Measurements from ENCODE around the gene MSN.

The MSN gene

DNA sequence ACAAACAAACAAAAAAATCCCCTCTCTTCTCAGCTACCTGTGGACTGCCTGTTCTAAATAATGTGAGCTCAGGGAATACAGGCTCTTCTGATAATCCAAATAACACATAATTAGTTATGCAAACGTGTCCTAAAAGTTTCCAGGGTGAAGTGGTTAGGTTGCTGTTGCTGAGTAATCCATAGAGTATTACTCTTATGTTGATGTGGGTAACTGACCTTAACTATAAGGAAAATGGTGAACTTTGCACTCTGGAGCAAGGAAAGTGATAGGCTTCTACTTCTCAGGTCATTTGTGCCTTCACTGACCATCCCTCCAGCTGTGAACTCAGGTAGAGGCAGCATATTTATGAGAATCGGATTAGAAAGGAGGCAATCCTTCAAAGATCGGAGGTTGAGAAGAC lies 19.9 kb downstream of the MSN start:
- in situ Hi-C loops (cut with MboI; ENCODE audit: low sequenced_read_pairs): no loop called here
- Histone ChIP-seq H3K27me3 (ENCODE audit: low read depth) (no peaks in the 10 kb centered on the region), H3K4me3 (no peak overlapping the region), H3K9me3 (no peaks in the 10 kb centered on the region), H3K36me3 (replicated peaks) (peaks cover 5% of the 10 kb centered on the region), H3K4me1 (no peaks in the 10 kb centered on the region)
- no peak for DNase-seq (ENCODE audit: low spot score in 2 of 2)

DNA sequence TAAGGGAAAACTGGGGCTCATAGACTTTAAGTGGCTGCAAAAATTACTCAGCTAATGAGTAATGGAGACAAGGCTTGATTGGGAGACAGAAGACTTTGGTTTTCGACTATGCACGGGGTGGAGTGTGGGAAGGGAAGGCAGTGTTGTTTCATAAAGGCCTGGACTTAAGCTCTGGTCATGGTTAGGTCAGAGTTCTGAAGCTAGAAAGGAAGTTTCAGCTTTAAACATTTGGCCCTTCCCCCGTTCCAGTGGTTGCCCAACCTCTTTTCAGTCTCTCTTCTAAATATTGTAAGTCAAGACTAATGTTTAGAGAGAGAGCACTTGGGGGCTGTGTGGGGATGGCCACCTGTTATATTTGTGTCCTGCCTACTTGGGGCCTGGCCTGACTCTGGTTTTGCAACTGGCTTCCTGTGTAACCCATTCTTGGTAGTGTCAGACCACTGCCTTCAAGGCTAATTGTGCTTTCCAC lies 21.0 kb downstream of the MSN start:
- Histone ChIP-seq H3K36me3 (replicated peaks) (no peaks in the 10 kb centered on the region; the same call in 1 of the 2 replicates), H3K9me3 (no peaks in the 10 kb centered on the region), H3K4me1 (no peaks in the 10 kb centered on the region), H3K4me3 (no peak overlapping the region), H3K27me3 (ENCODE audit: low read depth) (no peaks in the 10 kb centered on the region)
- in situ Hi-C loops (cut with MboI; ENCODE audit: low sequenced_read_pairs): no loop called here
- no peak for DNase-seq (ENCODE audit: low spot score in 2 of 2)

DNA sequence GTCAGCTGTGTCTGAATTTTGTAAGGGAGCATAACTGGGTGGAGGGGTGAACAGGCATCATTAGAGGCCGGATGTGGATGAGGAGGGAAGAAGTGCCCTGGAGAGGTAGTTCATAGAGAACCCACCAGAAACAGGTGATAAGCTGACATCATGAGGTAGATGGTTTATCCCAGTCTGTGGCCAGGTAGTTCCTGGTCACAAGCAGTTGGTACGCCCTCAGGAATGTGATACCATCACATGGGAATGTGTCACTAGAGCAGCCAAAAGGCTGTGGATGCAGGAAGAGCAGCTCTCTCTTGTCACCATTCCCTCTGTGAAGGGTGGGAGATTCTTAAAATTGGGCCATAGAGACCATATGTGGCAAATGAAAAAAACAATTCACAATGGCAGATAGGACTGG lies 21.9 kb downstream of the MSN start:
- DNase-seq (ENCODE audit: low spot score in 2 of 2): no peak
- no peaks in the 10 kb centered on the region for H3K4me1 ChIP-seq
- H3K36me3 ChIP-seq (replicated peaks): no peaks in the 10 kb centered on the region; the same call in 1 of the 2 replicates
- H3K9me3 ChIP-seq: no peaks in the 10 kb centered on the region
- H3K27me3 ChIP-seq (ENCODE audit: low read depth): no peaks in the 10 kb centered on the region
- in situ Hi-C loops (cut with MboI; ENCODE audit: low sequenced_read_pairs): no loop called here
- H3K4me3 ChIP-seq: no peak overlapping the region

DNA sequence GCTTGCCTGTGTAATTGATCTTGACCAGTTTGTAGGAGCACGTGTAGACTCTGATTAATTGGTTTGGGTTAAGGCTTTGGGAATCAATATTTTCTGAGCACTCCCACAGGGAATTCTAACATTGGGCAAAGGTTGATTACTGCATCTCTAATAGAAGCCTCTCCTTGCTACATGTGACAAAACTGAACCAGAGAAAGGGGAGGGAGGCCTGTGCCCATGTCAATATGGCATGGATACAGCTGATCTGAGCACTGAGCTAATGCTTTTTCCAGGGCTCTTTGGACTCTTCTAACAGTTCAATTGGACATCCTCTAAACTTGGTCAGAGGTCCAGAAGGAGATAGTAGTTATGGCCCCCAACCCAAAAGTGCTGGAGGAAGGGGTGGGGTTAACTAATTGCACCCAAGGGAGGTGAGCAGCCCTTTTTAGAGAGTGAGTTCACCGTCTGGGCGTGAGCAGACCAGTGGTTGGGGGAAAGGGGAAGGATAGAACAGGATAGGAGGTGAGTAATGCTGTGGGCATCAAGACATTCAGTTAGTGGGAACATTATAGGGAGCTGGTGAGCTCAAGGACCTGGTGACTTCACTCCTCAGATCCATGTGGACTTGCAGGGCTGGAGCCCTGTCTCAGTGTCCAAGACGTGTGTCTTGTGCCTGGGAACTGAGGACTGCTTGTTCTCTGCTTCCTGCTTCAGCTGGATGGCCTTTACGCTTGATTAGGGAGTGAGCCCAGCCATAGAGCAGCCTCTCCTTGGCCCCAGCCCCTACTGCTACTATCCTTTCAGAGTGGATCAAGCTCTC lies 22.8 kb downstream of the MSN start:
- no peak for DNase-seq (ENCODE audit: low spot score in 2 of 2)
- no peak overlapping the region for H3K4me3 ChIP-seq
- H3K9me3 ChIP-seq: no peaks in the 10 kb centered on the region
- no peaks in the 10 kb centered on the region for H3K27me3 ChIP-seq (ENCODE audit: low read depth)
- in situ Hi-C loops (cut with MboI; ENCODE audit: low sequenced_read_pairs): no loop called here
- no peaks in the 10 kb centered on the region for H3K4me1 ChIP-seq
- H3K36me3 ChIP-seq (replicated peaks): no peaks in the 10 kb centered on the region; the same call in 1 of the 2 replicates

DNA sequence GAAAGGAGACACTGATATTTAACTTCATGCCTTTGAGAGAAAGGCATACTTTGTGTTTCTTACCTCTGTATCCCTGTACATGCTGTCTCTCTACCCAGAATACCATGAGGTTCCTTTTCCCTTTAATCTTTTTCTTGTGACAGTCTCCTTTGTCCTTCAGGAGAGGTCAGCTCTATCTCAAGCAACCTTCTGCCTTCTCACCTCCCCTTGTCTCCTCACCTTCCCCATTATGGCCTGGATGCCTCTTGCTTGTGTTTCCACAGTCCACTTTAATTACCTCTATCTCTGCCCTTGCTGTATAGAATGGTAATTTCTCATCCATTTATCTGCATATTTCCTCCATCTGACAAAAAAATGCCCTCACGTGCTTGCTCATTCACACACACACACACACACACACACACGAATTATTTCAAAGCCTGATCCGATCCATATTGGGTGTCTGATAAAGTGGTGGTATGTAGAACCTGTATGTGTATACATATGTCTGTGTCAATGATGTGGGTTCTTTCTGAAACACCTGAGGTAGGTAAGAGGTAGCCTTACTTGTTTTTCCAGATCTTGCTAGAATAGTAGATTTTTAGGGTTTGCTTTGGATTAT lies 28.5 kb downstream of the MSN start:
- H3K4me3 ChIP-seq: no peak overlapping the region
- H3K4me1 ChIP-seq: no peaks in the 10 kb centered on the region
- peaks cover 7% of the 10 kb centered on the region for H3K36me3 ChIP-seq (replicated peaks)
- no peaks in the 10 kb centered on the region for H3K9me3 ChIP-seq
- DNase-seq (ENCODE audit: low spot score in 2 of 2): no peak
- no peaks in the 10 kb centered on the region for H3K27me3 ChIP-seq (ENCODE audit: low read depth)
- in situ Hi-C loops (cut with MboI; ENCODE audit: low sequenced_read_pairs): no loop called here

DNA sequence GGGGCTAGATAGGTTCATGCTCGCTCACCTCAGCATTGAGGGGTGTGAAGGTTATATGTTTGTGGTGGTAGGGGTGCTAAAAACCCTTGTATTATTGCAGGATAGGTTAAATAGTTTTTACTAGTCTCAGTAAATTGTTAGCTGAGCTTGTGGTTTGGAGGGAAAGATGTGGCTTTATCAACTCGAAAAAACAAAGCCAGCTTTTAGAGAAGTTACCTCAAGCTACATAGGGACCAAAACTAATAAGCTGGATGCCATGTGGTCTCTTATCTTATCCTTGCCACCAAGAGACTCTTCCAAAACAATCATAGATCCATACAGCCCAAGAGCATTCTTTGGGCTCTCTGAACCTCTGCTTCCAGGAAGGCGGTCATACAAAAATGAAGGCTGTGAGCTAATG lies 29.2 kb downstream of the MSN start:
- peaks cover 9% of the 10 kb centered on the region for H3K36me3 ChIP-seq (replicated peaks)

DNA sequence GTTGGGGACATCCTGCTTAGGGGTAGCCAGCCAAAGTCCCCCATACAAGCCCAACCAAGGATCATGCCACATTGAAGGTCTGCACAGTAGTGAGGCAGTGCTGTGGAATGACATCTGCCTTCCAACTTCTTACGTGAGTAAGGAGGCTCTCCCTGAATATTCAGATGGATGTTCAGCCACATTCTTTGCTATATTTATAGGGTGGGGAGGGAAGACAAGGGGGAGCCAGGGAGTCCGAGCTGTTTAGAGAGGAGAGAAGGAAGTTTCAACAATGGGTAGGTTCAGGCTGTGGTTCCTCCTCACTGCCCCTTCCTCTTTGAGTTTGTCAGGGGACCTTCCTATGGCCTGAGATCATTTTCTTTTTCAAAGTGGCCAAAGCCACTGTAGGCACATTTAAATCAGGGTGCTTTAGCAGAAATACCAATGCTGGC lies 29.8 kb downstream of the MSN start:
- Histone ChIP-seq H3K36me3 (replicated peaks) (peaks cover 9% of the 10 kb centered on the region), H3K9me3 (no peaks in the 10 kb centered on the region), H3K27me3 (ENCODE audit: low read depth) (no peaks in the 10 kb centered on the region), H3K4me3 (no peak overlapping the region), H3K4me1 (no peaks in the 10 kb centered on the region)
- in situ Hi-C loops (cut with MboI; ENCODE audit: low sequenced_read_pairs): no loop called here
- no peak for DNase-seq (ENCODE audit: low spot score in 2 of 2)

More for the DNA sequence above, 29.2 kb downstream of the MSN start:
- Histone ChIP-seq H3K4me1 (no peaks in the 10 kb centered on the region), H3K4me3 (no peak overlapping the region), H3K9me3 (no peaks in the 10 kb centered on the region), H3K27me3 (ENCODE audit: low read depth) (no peaks in the 10 kb centered on the region)
- in situ Hi-C loops (cut with MboI; ENCODE audit: low sequenced_read_pairs): no loop called here
- DNase-seq (ENCODE audit: low spot score in 2 of 2): no peak

DNA sequence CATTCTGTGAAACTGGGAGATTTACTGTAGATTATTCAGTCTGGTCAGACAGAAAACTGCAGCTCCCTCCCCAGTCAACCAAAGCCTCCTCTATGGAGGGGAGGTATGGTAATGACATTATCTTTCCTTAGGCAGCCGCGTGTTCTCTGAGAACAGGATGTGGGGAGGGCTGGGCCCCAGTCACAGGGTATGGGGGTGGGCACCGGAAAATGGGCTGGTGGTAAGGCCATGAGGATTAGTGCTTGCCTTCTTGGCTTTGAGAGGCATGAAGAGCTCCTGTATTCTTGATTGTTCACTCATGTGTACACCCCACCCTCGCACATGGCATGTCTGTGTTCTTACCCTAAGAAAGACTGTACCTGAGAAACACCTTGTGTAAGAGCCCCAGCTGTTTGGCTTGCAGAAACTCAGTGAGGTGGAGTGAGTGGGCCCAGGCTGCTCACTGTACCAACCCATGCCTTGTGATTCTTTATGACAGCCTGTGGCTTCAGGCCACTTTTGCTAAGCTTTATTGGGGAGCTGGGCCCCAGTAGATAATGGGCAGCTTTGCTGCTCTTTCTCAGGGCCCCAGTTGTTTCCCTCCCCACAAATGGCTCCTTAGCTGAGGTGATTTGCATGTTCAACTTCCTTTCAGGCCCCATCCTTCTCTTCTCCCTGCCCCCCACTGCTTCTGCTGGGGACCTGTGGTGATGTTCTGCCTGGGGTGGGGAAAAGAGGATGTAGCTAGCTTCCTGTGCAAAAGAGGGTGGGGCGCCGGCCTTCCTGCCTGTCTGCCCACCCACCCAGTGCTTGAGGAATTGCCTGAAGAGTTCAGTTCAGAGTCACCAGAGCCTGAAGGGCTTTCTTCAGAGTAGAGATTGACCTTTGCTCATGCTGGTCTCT lies 30.7 kb downstream of the MSN start:
- Histone ChIP-seq H3K27me3 (ENCODE audit: low read depth) (no peaks in the 10 kb centered on the region), H3K4me3 (no peak overlapping the region), H3K36me3 (replicated peaks) (peaks cover 9% of the 10 kb centered on the region), H3K9me3 (no peaks in the 10 kb centered on the region), H3K4me1 (no peaks in the 10 kb centered on the region)
- DNase-seq (ENCODE audit: low spot score in 2 of 2): no peak
- in situ Hi-C loops (cut with MboI; ENCODE audit: low sequenced_read_pairs): no loop called here

DNA sequence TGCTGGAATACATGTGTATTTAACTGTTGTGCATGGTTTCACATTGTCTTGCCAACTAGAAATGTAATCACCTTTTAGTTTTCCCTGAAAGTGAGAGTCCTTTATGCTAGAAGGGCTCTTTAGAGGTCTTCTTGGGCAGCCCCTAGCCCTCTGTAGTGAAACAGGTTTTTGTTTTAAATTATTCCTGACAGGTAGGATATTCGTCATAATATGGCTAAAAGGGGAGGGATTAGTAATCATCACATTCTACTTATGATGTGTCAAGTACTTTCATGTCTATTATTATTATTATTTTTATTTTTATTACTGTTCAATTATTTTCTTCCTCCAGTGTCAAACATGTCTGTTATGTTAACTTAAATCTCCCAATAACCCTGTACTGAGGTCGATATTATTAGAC lies 35.5 kb downstream of the MSN start:
- Histone ChIP-seq H3K27me3 (ENCODE audit: low read depth) (no peaks in the 10 kb centered on the region), H3K9me3 (no peaks in the 10 kb centered on the region), H3K4me1 (no peaks in the 10 kb centered on the region), H3K4me3 (no peak overlapping the region), H3K36me3 (replicated peaks) (peaks cover 13% of the 10 kb centered on the region)
- DNase-seq (ENCODE audit: low spot score in 2 of 2): no peak
- in situ Hi-C loops (cut with MboI; ENCODE audit: low sequenced_read_pairs): no loop called here

DNA sequence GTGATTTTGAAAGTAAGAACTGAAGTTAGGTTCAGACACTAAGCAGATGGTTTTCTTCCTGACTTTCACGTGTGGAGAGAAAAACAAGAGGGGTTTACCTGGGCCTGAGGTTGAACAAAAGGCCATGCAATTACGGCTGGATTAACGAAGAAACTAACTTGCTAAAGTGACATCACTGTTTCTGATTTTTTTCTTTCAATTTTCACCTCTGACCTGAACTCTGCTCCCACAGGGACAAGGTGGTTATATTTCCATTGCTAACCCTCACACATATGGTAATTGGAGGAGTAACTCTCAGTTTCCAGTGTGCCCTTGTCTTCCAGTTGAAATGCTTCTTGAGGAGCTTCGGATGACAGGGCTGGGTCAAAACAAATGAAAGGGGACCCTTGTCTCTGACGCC lies 38.0 kb downstream of the MSN start:
- DNase-seq (ENCODE audit: low spot score in 2 of 2): no peak
- Histone ChIP-seq H3K36me3 (replicated peaks) (peaks cover 11% of the 10 kb centered on the region), H3K27me3 (ENCODE audit: low read depth) (no peaks in the 10 kb centered on the region), H3K4me1 (no peaks in the 10 kb centered on the region), H3K4me3 (no peak overlapping the region), H3K9me3 (no peaks in the 10 kb centered on the region)
- in situ Hi-C loops (cut with MboI; ENCODE audit: low sequenced_read_pairs): no loop called here

DNA sequence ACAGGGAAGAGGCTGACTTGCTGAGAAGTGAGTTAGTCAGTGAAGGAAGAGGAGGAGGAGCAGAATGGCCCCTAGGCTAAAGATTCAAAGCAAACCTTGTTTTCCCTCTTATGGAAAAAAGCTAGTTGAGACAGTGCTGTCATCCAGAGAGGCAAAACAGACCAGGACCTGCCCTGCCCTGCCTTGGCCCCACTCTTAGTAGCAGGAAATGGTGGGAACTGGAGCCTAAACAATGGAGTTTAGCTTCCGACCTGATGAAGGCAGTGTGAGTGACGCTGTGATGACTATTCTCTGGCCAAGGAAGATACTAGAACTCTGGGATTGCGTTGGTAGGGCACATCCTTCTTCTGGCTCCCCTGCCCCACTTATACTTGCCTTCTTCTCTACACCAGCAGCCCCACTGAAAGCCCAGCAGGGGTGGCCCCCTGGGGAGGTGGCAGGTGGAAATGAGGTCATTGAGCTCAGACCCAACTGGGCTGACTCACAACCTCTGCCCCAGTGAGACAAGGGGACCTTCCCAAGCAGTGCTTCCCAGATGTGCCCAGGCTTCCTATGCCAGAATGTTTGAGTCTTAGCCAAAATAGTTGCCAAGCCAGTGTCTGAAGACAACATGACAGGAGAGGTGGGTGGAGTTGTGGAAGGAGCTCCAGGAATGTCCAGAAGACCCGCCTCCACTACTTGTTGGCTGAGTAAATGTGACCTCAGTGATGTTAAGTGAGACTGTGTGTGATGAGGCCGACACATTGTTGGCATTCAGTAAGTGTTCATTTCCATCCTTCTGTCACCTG lies 38.8 kb downstream of the MSN start:
- H3K9me3 ChIP-seq: no peaks in the 10 kb centered on the region
- in situ Hi-C loops (cut with MboI; ENCODE audit: low sequenced_read_pairs): no loop called here
- H3K27me3 ChIP-seq (ENCODE audit: low read depth): no peaks in the 10 kb centered on the region
- no peak for DNase-seq (ENCODE audit: low spot score in 2 of 2)
- no peak overlapping the region for H3K4me3 ChIP-seq
- peaks cover 3% of the 10 kb centered on the region for H3K36me3 ChIP-seq (replicated peaks)
- no peaks in the 10 kb centered on the region for H3K4me1 ChIP-seq

DNA sequence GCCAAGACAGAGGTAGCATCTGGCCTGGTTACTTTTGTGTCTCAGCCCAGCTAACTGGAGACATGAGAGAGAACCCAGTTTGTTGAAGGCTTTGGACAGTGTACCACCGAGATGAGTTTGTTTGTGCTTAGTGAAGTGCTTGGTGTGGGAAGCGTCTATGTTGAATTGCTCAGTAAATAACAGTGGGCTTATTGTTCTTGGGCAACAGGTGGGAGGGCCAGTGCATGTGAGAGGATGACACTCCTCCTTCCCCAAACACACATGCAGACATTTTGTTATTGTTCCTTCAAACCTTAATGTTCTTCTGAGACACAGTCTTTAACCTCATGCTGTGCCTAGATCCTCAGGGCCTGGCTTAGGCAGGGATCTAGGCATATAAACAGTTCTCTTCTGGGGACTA lies 39.7 kb downstream of the MSN start:
- Histone ChIP-seq H3K36me3 (replicated peaks) (peaks cover 3% of the 10 kb centered on the region), H3K4me3 (no peak overlapping the region), H3K27me3 (ENCODE audit: low read depth) (no peaks in the 10 kb centered on the region), H3K4me1 (no peaks in the 10 kb centered on the region), H3K9me3 (no peaks in the 10 kb centered on the region)
- DNase-seq (ENCODE audit: low spot score in 2 of 2): no peak
- in situ Hi-C loops (cut with MboI; ENCODE audit: low sequenced_read_pairs): no loop called here

All from HAP-1 (cell line).